ENCODE measurements around the gene PDE6A. TPM values are rescaled to one million over a fixed set of nuclear protein-coding genes. Genes with fewer than 3 reads are reported as not detected.

PDE6A gene
- total RNA-seq, 2 experiments from 2014 or later: not detected

DNA sequence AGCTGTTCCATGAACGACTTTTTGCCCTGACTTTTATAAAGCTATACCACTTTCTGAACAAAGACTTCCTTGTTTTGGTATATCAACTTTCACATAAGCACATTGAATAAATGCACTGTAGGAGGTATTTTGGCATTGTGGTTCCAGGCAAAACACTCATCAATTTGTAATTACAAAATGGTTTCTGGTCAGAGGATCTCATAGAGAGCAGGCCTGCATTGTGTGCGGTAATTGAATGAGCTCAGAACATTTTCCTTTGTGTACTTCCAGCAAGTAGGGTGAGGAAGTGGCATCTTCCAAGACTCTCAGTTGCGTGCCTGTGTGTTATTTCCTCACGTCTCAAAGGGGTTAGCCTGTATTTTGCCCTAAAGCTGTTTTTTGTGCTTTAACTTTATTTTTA, 89.2 kb downstream of the PDE6A start:
- no peaks in the 10 kb centered on the region for H3K36me3 ChIP-seq (ENCODE audit: insufficient read depth, low read length)
- Mint-ChIP-seq H3K27me3 (no peaks in the 10 kb centered on the region), H3K4me1 (ENCODE audit: low read depth) (no peaks in the 10 kb centered on the region), H3K36me3 (ENCODE audit: low read depth) (no peaks in the 10 kb centered on the region), H3K9me3 (no peaks in the 10 kb centered on the region), H3K4me3 (no peak overlapping the region), H3K27ac (no peak overlapping the region)
- DNase-seq (no peak), ATAC-seq (ENCODE audit: poor library complexity) (no peak)
- H3K9me3 ChIP-seq (ENCODE audit: control insufficient read depth in 1 of 2, insufficient read depth in 1 of 2, low read length in 2 of 2): no peaks in the 10 kb centered on the region
- no peaks in the 10 kb centered on the region for H3K4me1 ChIP-seq (ENCODE audit: insufficient read depth, low read length)
- no peak overlapping the region for H3K27ac ChIP-seq (ENCODE audit: low read depth in 1 of 2, low read length in 2 of 2)
- H3K4me3 ChIP-seq (ENCODE audit: low read length): no peak overlapping the region
- H3K27me3 ChIP-seq (ENCODE audit: control insufficient read depth in 1 of 2, insufficient read depth in 2 of 2, low read length in 2 of 2): no peaks in the 10 kb centered on the region
- intact Hi-C loops (cut with DNase I, micrococcal nuclease): no loop called here
- CTCF ChIA-PET: interaction anchor here (1.3 kb wide), 1 partner anchor 27 kb away, joined by 3 read pairs; no protein-coding TSS in a partner anchor
- TF ChIP-seq, protein P1, sequence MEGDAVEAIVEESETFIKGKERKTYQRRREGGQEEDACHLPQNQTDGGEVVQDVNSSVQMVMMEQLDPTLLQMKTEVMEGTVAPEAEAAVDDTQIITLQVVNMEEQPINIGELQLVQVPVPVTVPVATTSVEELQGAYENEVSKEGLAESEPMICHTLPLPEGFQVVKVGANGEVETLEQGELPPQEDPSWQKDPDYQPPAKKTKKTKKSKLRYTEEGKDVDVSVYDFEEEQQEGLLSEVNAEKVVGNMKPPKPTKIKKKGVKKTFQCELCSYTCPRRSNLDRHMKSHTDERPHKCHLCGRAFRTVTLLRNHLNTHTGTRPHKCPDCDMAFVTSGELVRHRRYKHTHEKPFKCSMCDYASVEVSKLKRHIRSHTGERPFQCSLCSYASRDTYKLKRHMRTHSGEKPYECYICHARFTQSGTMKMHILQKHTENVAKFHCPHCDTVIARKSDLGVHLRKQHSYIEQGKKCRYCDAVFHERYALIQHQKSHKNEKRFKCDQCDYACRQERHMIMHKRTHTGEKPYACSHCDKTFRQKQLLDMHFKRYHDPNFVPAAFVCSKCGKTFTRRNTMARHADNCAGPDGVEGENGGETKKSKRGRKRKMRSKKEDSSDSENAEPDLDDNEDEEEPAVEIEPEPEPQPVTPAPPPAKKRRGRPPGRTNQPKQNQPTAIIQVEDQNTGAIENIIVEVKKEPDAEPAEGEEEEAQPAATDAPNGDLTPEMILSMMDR (IDR thresholded peaks at IDR 0.05): no peak
- POLR2A ChIA-PET: no interaction called here

- H3K27ac Mint-ChIP-seq: no peak overlapping the region
- H3K4me1 Mint-ChIP-seq (ENCODE audit: low read depth): no peaks in the 10 kb centered on the region
- H3K27ac ChIP-seq (ENCODE audit: low read depth in 1 of 2, low read length in 2 of 2): no peak overlapping the region
- no peaks in the 10 kb centered on the region for H3K27me3 Mint-ChIP-seq
- H3K4me3 ChIP-seq (ENCODE audit: low read length): no peak overlapping the region
- DNase-seq: no peak
- ChIA-PET CTCF (interaction anchor here (1.3 kb wide), 1 partner anchor 27 kb away, joined by 3 read pairs; no protein-coding TSS in a partner anchor), POLR2A (no interaction called here)
- intact Hi-C loops (cut with DNase I, micrococcal nuclease): loop anchor here in 1 of 2 experiments (5.0 kb wide), 1 partner anchor 137 kb away; no protein-coding TSS in a partner anchor
- no peaks in the 10 kb centered on the region for H3K27me3 ChIP-seq (ENCODE audit: control insufficient read depth in 1 of 2, insufficient read depth in 2 of 2, low read length in 2 of 2)
- no peak for ATAC-seq (ENCODE audit: poor library complexity)
- H3K4me3 Mint-ChIP-seq: no peak overlapping the region
- no peaks in the 10 kb centered on the region for H3K36me3 ChIP-seq (ENCODE audit: insufficient read depth, low read length)
- no peaks in the 10 kb centered on the region for H3K9me3 ChIP-seq (ENCODE audit: control insufficient read depth in 1 of 2, insufficient read depth in 1 of 2, low read length in 2 of 2)
- H3K36me3 Mint-ChIP-seq (ENCODE audit: low read depth): no peaks in the 10 kb centered on the region
- TF ChIP-seq, protein P1 (IDR thresholded peaks at IDR 0.05): no peak
- H3K4me1 ChIP-seq (ENCODE audit: insufficient read depth, low read length): no peaks in the 10 kb centered on the region
- no peaks in the 10 kb centered on the region for H3K9me3 Mint-ChIP-seq
Observed at GRCh38 chr5:149854866-149855265, 89.7 kb downstream of the PDE6A start.

- H3K27me3 ChIP-seq (ENCODE audit: control insufficient read depth in 1 of 2, insufficient read depth in 2 of 2, low read length in 2 of 2): no peaks in the 10 kb centered on the region
- H3K4me1 ChIP-seq (ENCODE audit: insufficient read depth, low read length): no peaks in the 10 kb centered on the region
- H3K9me3 ChIP-seq (ENCODE audit: control insufficient read depth in 1 of 2, insufficient read depth in 1 of 2, low read length in 2 of 2): no peaks in the 10 kb centered on the region
- H3K4me3 Mint-ChIP-seq: no peak overlapping the region
- TF ChIP-seq, protein P1 (IDR thresholded peaks at IDR 0.05): no peak
- no peaks in the 10 kb centered on the region for H3K36me3 ChIP-seq (ENCODE audit: insufficient read depth, low read length)
- CTCF ChIA-PET: interaction anchor here (0.7 to 2.2 kb wide), 10 partner anchors 10 to 217 kb away, joined by 3 to 10 read pairs (median 5); no protein-coding TSS in a partner anchor
- H3K27ac Mint-ChIP-seq: no peak overlapping the region
- DNase-seq (no peak), ATAC-seq (ENCODE audit: poor library complexity) (no peak)
- no peaks in the 10 kb centered on the region for H3K4me1 Mint-ChIP-seq (ENCODE audit: low read depth)
- no peaks in the 10 kb centered on the region for H3K27me3 Mint-ChIP-seq
- H3K4me3 ChIP-seq (ENCODE audit: low read length): no peak overlapping the region
- H3K36me3 Mint-ChIP-seq (ENCODE audit: low read depth): peaks cover 11% of the 10 kb centered on the region
- POLR2A ChIA-PET: no interaction called here
- no peak overlapping the region for H3K27ac ChIP-seq (ENCODE audit: low read depth in 1 of 2, low read length in 2 of 2)
- intact Hi-C loops (cut with DNase I, micrococcal nuclease): loop anchor here in 1 of 2 experiments (5.0 kb wide), 1 partner anchor 139 kb away; no protein-coding TSS in a partner anchor
- H3K9me3 Mint-ChIP-seq: no peaks in the 10 kb centered on the region
Observed at GRCh38 chr5:149853701-149854100, 90.9 kb downstream of the PDE6A start.

Data from CD4-positive, alpha-beta T cell (primary cell).